GM23248 (cell line): Measurements from ENCODE around the gene HNRNPR. TPM values are rescaled to one million over a fixed set of nuclear protein-coding genes. Genes with fewer than 3 reads are reported as not detected.

ENCODE experiments used
- DNase-seq: peaks from one replicate; pipeline ENCODE4 v3.0.0-alpha.2; 2015
- H2AFZ ChIP-seq: fragments of 200-600 bp; sonication (generic); 2 replicates; pipeline ENCODE4 v1.6.1; 2016; ENCODE audit warnings: antibody characterized with exemption
- H3F3A ChIP-seq: fragments of 200-600 bp; sonication (generic); 2 replicates; pipeline ENCODE4 v1.6.1; 2016; ENCODE audit warnings: mild to moderate bottlenecking, antibody characterized with exemption, mixed run types; ENCODE audit not compliant: insufficient read depth
- H3K27ac ChIP-seq: fragments of 200-600 bp; sonication (generic); 2 replicates; pipeline ENCODE4 v1.5.1; 2016; ENCODE audit warnings: mild to moderate bottlenecking
- H3K27me3 ChIP-seq: fragments of 200-600 bp; sonication (generic); replicated peaks from 2 replicates; pipeline ENCODE4 v1.6.1; 2016; ENCODE audit warnings: mild to moderate bottlenecking; ENCODE audit not compliant: insufficient read depth
- H3K36me3 ChIP-seq: fragments of 200-600 bp; sonication (generic); 2 replicates; pipeline ENCODE4 v1.6.1; 2016; ENCODE audit warnings: low read depth, mild to moderate bottlenecking
- H3K4me1 ChIP-seq: fragments of 200-600 bp; sonication (generic); 2 replicates; pipeline ENCODE4 v1.6.1; 2016; ENCODE audit warnings: mild to moderate bottlenecking; ENCODE audit not compliant: insufficient read depth
- H3K4me2 ChIP-seq: fragments of 200-600 bp; sonication (generic); one replicate; pipeline ENCODE4 v1.6.1; 2016; ENCODE audit warnings: mild to moderate bottlenecking; ENCODE audit not compliant: unreplicated experiment
- H3K4me3 ChIP-seq: fragments of 200-600 bp; sonication (generic); 2 replicates; pipeline ENCODE4 v1.5.1; 2016; ENCODE audit warnings: mild to moderate bottlenecking
- H3K79me2 ChIP-seq: fragments of 200-600 bp; sonication (generic); 2 replicates; pipeline ENCODE4 v1.6.1; 2016; ENCODE audit warnings: mild to moderate bottlenecking; ENCODE audit not compliant: insufficient read depth
- H3K9ac ChIP-seq: fragments of 200-600 bp; sonication (generic); 2 replicates; pipeline ENCODE4 v1.6.1; 2016; ENCODE audit warnings: mild to moderate bottlenecking
- H3K9me2 ChIP-seq: fragments of 200-600 bp; sonication (generic); 2 replicates; pipeline ENCODE4 v1.6.1; 2016; ENCODE audit warnings: mixed run types, mild to moderate bottlenecking, moderate library complexity; ENCODE audit not compliant: insufficient read depth
- H3K9me3 ChIP-seq: fragments of 200-600 bp; sonication (generic); one replicate; pipeline ENCODE4 v1.6.1; 2017; ENCODE audit warnings: low read depth
- H4K20me1 ChIP-seq: fragments of 200-600 bp; sonication (generic); 2 replicates; pipeline ENCODE4 v1.6.0; 2016; ENCODE audit not compliant: insufficient read depth
- EZH2 ChIP-seq: fragments of 200-600 bp; sonication (generic); IDR thresholded peaks from 2 replicates; pipeline ENCODE4 v1.6.1; 2018; ENCODE audit warnings: antibody characterized with exemption, mild to moderate bottlenecking; ENCODE audit not compliant: insufficient read depth, poor library complexity, severe bottlenecking
- EZH2phosphoT487 ChIP-seq: fragments of 200-600 bp; sonication (generic); IDR thresholded peaks from 2 replicates; pipeline ENCODE4 v1.6.1; 2018; ENCODE audit warnings: antibody characterized with exemption, moderate library complexity, mild to moderate bottlenecking, low read depth; ENCODE audit not compliant: insufficient read depth
- WGBS, 2 experiments: methylation state at CpG; one replicate each; pipeline ENCODE4 v1.1.6; 2015 to 2017; ENCODE audit warnings: low lambda C conversion rate in 2 of 2, low coverage in 1 of 2; ENCODE audit errors: missing lambda C conversion rate in 2 of 2; 5-methylcytosine and 5-hydroxymethylcytosine counted together
- in situ Hi-C: fragments of 300-500 bp; cut with MboI; formaldehyde crosslinking; loops from 2 replicates; pipeline ENCODE4 v1.15.0; 2020
- polyA plus RNA-seq: library from polyadenylated mRNA; unstranded; fragments of >200 nt; fragmentation: Nextera tagmentation; extraction: Ambion mirVana; gene quantifications from 2 replicates; pipeline ENCODE4 v1.2.1, GENCODE V29; 2016
- total RNA-seq: library from RNA; depleted of rRNA; stranded (reverse); fragments of >200 nt; shearing (Covaris generic); gene quantifications from 2 replicates; pipeline ENCODE4 v1.2.3, GENCODE V29; 2014

HNRNPR gene
- total and polyA plus RNA-seq, 2 experiments from 2014 or later: 77.5 to 124 TPM

- H3K9ac ChIP-seq: no peak overlapping the region
- peak overlapping the region; percentile 88 for H3K4me2 ChIP-seq
- H3F3A ChIP-seq: peaks cover 32% of the 10 kb centered on the region
- no peak overlapping the region for H3K27ac ChIP-seq
- DNase-seq: no peak
- peaks cover 6% of the 10 kb centered on the region for H3K9me3 ChIP-seq
- no peaks in the 10 kb centered on the region for H3K9me2 ChIP-seq
- in situ Hi-C loops: no loop called here
- 75 to 80% methylated on average over 2 of the region's 2 CpGs for WGBS, 2 experiments
- H3K4me1 ChIP-seq: peaks cover 21% of the 10 kb centered on the region
- peak overlapping the region; percentile 83; the same call in 1 of the 2 replicates for H3K4me3 ChIP-seq
- TF ChIP-seq EZH2phosphoT487 (no peak), EZH2 (no peak)
- H3K27me3 ChIP-seq: no peaks in the 10 kb centered on the region
- H4K20me1 ChIP-seq: no peaks in the 10 kb centered on the region
- H3K36me3 ChIP-seq: peaks cover 51% of the 10 kb centered on the region
- peaks cover 63% of the 10 kb centered on the region for H3K79me2 ChIP-seq
- H2AFZ ChIP-seq: no peak overlapping the region
Measured at GRCh38 chr1:23366146-23366545, 22.1 kb upstream of the HNRNPR start.

GRCh38 chr1:23362218-23362713, 18.2 kb upstream of the HNRNPR start:
- H3K4me1 ChIP-seq: peaks cover 4% of the 10 kb centered on the region
- no peak overlapping the region for H3K9ac ChIP-seq
- H3K9me2 ChIP-seq: no peaks in the 10 kb centered on the region
- no peaks in the 10 kb centered on the region for H4K20me1 ChIP-seq
- no peak overlapping the region for H2AFZ ChIP-seq
- H3F3A ChIP-seq: peaks cover 16% of the 10 kb centered on the region
- peaks cover 61% of the 10 kb centered on the region for H3K79me2 ChIP-seq
- H3K27me3 ChIP-seq: no peaks in the 10 kb centered on the region
- peaks cover 16% of the 10 kb centered on the region for H3K9me3 ChIP-seq
- H3K4me2 ChIP-seq: no peak overlapping the region
- no peak overlapping the region; the same call in 1 of the 2 replicates for H3K4me3 ChIP-seq
- H3K27ac ChIP-seq: no peak overlapping the region
- peaks cover 73% of the 10 kb centered on the region for H3K36me3 ChIP-seq
- no peak for TF ChIP-seq EZH2phosphoT487
- TF ChIP-seq EZH2: no peak
- DNase-seq: peak; percentile 28
- WGBS, 2 experiments: 96 to 99% methylated on average over 13 of the region's 13 CpGs
- in situ Hi-C loops: no loop called here

- in situ Hi-C loops: no loop called here
- H3K36me3 ChIP-seq: peaks cover 44% of the 10 kb centered on the region
- H3F3A ChIP-seq: peaks cover 16% of the 10 kb centered on the region
- no peak overlapping the region for H3K4me3 ChIP-seq
- H3K9me3 ChIP-seq: peaks cover 16% of the 10 kb centered on the region
- H3K79me2 ChIP-seq: peaks cover 29% of the 10 kb centered on the region
- WGBS, 2 experiments: 86 to 88% methylated on average over 3 of the region's 3 CpGs
- H3K4me2 ChIP-seq: no peak overlapping the region
- no peaks in the 10 kb centered on the region for H4K20me1 ChIP-seq
- no peaks in the 10 kb centered on the region for H3K9me2 ChIP-seq
- H3K27me3 ChIP-seq: no peaks in the 10 kb centered on the region
- no peak overlapping the region for H2AFZ ChIP-seq
- no peaks in the 10 kb centered on the region for H3K4me1 ChIP-seq
- no peak overlapping the region for H3K9ac ChIP-seq
- no peak overlapping the region for H3K27ac ChIP-seq
- no peak for TF ChIP-seq EZH2
- TF ChIP-seq EZH2phosphoT487: no peak
- DNase-seq: no peak
Measured at GRCh38 chr1:23358310-23358875, 14.3 kb upstream of the HNRNPR start.

GRCh38 chr1:23357138-23357908, 13.2 kb upstream of the HNRNPR start:
- peaks cover 16% of the 10 kb centered on the region for H3K9me3 ChIP-seq
- no peak overlapping the region for H3K4me2 ChIP-seq
- peaks cover 34% of the 10 kb centered on the region for H3K36me3 ChIP-seq
- H4K20me1 ChIP-seq: no peaks in the 10 kb centered on the region
- 6 to 7% methylated on average over 3 of the region's 3 CpGs for whole genome bisulfite sequencing, 2 experiments
- no peak overlapping the region for H3K27ac ChIP-seq
- DNase-seq: no peak
- TF ChIP-seq EZH2phosphoT487 (no peak), EZH2 (no peak)
- H2AFZ ChIP-seq: no peak overlapping the region
- no peaks in the 10 kb centered on the region for H3K9me2 ChIP-seq
- H3K4me3 ChIP-seq: no peak overlapping the region
- H3K9ac ChIP-seq: no peak overlapping the region
- H3K27me3 ChIP-seq: no peaks in the 10 kb centered on the region
- no peaks in the 10 kb centered on the region for H3K4me1 ChIP-seq
- peaks cover 5% of the 10 kb centered on the region for H3F3A ChIP-seq
- H3K79me2 ChIP-seq: peaks cover 28% of the 10 kb centered on the region
- in situ Hi-C loops: no loop called here
